ENCODE measurements around the gene EDEM3. TPM values are rescaled to one million over a fixed set of nuclear protein-coding genes. Genes with fewer than 3 reads are reported as not detected.

The EDEM3 gene
- total and polyA plus RNA-seq, 9 of the 15 experiments (the other 6 are each of a cell fraction or from before 2014, with no cell fraction given) = 15.8 to 46.6 (median 28.0) TPM

DNA sequence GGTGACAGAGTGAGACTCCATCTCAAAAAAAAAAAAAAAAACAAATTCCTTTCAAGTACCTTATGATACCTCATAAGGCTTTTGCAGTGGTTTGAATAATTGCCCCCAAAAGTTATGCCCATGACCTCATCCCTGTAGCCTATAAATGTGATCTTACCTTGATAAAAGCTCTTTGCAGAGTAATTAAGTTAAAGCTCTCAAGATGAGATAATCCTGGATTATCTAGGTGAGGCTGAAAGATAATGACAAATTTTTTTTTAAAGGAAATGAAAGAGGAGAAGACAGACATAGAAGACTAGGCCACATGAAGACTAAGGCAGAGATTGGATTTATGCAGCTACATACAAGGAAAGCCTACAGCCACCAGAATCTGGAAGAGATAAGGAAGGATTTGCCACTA lies 20.7 kb upstream of the EDEM3 start:
- no peaks in the 10 kb centered on the region for H3K9me3 ChIP-seq (replicated peaks; ENCODE audit: control insufficient read depth, insufficient read depth, low read depth, low read length)
- H3K79me2 ChIP-seq (ENCODE audit: control insufficient read depth, insufficient read depth, low read length) = no peaks in the 10 kb centered on the region
- TF ChIP-seq, protein P1, sequence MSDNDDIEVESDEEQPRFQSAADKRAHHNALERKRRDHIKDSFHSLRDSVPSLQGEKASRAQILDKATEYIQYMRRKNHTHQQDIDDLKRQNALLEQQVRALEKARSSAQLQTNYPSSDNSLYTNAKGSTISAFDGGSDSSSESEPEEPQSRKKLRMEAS (CRISPR knock-in tag; IDR thresholded peaks at IDR 0.05) = no peak
- 0 out of 4 replicates have a peak, but pooled peaks of 1 of the 2 experiments have one; percentile 13 for TF ChIP-seq KDM1A (IDR thresholded peaks at IDR 0.05)
- TF ChIP-seq RCOR1 (IDR thresholded peaks at IDR 0.05; ENCODE audit: borderline replicate concordance in 1 of 2, low read depth in 2 of 2, low read length in 2 of 2) = 0 out of 4 replicates have a peak, but pooled peaks of 1 of the 2 experiments have one; percentile 18
- H3K4me1 ChIP-seq (replicated peaks in 1 of 2; ENCODE audit: control insufficient read depth in 2 of 2, insufficient read depth in 2 of 2, low read length in 2 of 2) = peaks cover 6 to 18% of the 10 kb centered on the region in 2 experiments
- no peaks in the 10 kb centered on the region for H3K27me3 ChIP-seq (ENCODE audit: control insufficient read depth in 2 of 2, insufficient read depth in 2 of 2, low read length in 2 of 2)
- DNase-seq (ENCODE audit: extremely low read depth in 1 of 4, low spot score in 3 of 4) = no peak
- BruUV-seq (replicated peaks) = no TSS peak
- H3K9ac ChIP-seq (ENCODE audit: insufficient read depth in 1 of 2, low read depth in 2 of 2, low read length in 2 of 2) = no peak overlapping the region
- H3K4me2 ChIP-seq (ENCODE audit: insufficient read depth, low read length) = no peak overlapping the region
- ChIA-PET POLR2A (interaction anchor here (0.9 to 2.1 kb wide), 3 partner anchors 11 to 21 kb away, joined by 3 to 7 read pairs (median 3); partner anchors contain the start of gene EDEM3), CTCF (ENCODE audit: low intra/inter-chr PET ratio) (no interaction called here)
- no peaks in the 10 kb centered on the region for H3K36me3 ChIP-seq (ENCODE audit: control insufficient read depth, insufficient read depth, low read length)
- no peak overlapping the region for H3K27ac ChIP-seq (ENCODE audit: extremely low read depth, low read depth, low read length)
- in situ Hi-C loops (cut with MboI) (no loop called here), intact Hi-C loops (cut with micrococcal nuclease) (no loop called here)
- no peak for ATAC-seq
- no peak for FAIRE-seq
- no peak overlapping the region for H2AFZ ChIP-seq (ENCODE audit: low read depth, low read length)
- H3K9me1 ChIP-seq (ENCODE audit: control insufficient read depth, insufficient read depth, low read length) = no peaks in the 10 kb centered on the region
- no peak overlapping the region for H3K4me3 ChIP-seq
- H4K20me1 ChIP-seq (replicated peaks; ENCODE audit: control insufficient read depth, insufficient read depth, low read length) = no peaks in the 10 kb centered on the region

DNA sequence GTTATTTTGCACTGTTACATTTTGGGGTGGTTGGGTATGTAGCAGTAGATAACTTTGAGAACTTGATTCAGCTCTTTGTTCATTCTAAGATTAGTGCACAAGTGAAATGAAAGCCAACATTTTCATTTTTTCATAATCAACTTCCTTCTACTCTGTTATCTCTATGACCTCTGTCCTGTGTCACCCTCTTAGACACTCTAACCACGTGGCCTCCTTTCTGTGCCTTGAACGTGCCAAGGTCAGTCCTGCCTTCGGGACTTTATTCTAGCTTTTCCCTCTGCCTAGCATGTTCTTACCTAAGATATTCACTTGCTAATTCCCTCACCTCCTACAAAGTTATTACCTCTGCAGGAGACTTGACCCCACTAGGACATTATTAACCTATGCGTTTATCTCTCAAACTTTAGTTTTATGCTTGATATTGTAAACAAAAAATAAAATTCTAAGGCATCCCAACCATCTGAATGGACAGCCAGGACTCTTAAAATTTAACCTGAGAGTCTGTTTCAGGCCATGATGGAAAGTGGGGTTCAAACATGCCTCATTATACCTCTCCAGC lies 19.2 kb upstream of the EDEM3 start:
- BruUV-seq (replicated peaks) = no TSS peak
- no peak for FAIRE-seq
- Histone ChIP-seq H3K9me1 (ENCODE audit: control insufficient read depth, insufficient read depth, low read length) (no peaks in the 10 kb centered on the region), H2AFZ (ENCODE audit: low read depth, low read length) (peak overlapping the region; percentile 84), H3K4me1 (replicated peaks in 1 of 2; ENCODE audit: control insufficient read depth in 2 of 2, insufficient read depth in 2 of 2, low read length in 2 of 2) (peaks cover 9 to 32% of the 10 kb centered on the region in 2 experiments), H3K79me2 (ENCODE audit: control insufficient read depth, insufficient read depth, low read length) (no peaks in the 10 kb centered on the region), H3K27ac (ENCODE audit: extremely low read depth, low read depth, low read length) (no peak overlapping the region), H3K4me3 (no peak overlapping the region), H3K27me3 (ENCODE audit: control insufficient read depth in 2 of 2, insufficient read depth in 2 of 2, low read length in 2 of 2) (no peaks in the 10 kb centered on the region), H3K9me3 (replicated peaks; ENCODE audit: control insufficient read depth, insufficient read depth, low read depth, low read length) (no peaks in the 10 kb centered on the region), H3K9ac (ENCODE audit: insufficient read depth in 1 of 2, low read depth in 2 of 2, low read length in 2 of 2) (no peak overlapping the region), H4K20me1 (replicated peaks; ENCODE audit: control insufficient read depth, insufficient read depth, low read length) (no peaks in the 10 kb centered on the region), H3K4me2 (ENCODE audit: insufficient read depth, low read length) (no peak overlapping the region), H3K36me3 (ENCODE audit: control insufficient read depth, insufficient read depth, low read length) (no peaks in the 10 kb centered on the region)
- whole genome bisulfite sequencing (ENCODE audit: insufficient coverage, low coverage, missing lambda C conversion rate) = 20% methylated on average over 4 of the region's 4 CpGs
- intact Hi-C loops (cut with micrococcal nuclease) (no loop called here), in situ Hi-C loops (cut with MboI) (no loop called here)
- peak in 2 of 4 experiments; percentile 28 to 32 for DNase-seq (ENCODE audit: extremely low read depth in 1 of 4, low spot score in 3 of 4)
- ChIA-PET CTCF (ENCODE audit: low intra/inter-chr PET ratio) (no interaction called here), POLR2A (interaction anchor here (0.6 to 1.3 kb wide), 3 partner anchors 16 to 197 kb away, joined by 3 to 4 read pairs (median 3); no protein-coding TSS in a partner anchor)
- no peak for ATAC-seq

Measured in K562 (cell line).